Myocyte (in vitro differentiated cells): ENCODE data around the gene CCR8. TPM values are rescaled to one million over a fixed set of nuclear protein-coding genes. Genes with fewer than 3 reads are reported as not detected.
"Not testable (repeated sequence)": the region's sequence is repeated elsewhere in the genome, so short reads cannot be mapped to it uniquely, and the experiment has no call there.

Experiments used
- DNase-seq: peaks from one replicate; pipeline ENCODE4 v3.0.0-alpha.2; 2012; ENCODE audit warnings: low read depth
- total RNA-seq: library from RNA; depleted of rRNA; stranded (reverse); fragments of >200 nt; gene quantifications from 2 replicates; pipeline ENCODE4 v1.2.3, GENCODE V29; 2014

Gene CCR8
- total RNA-seq, 1 donor from 2014 or later: not detected

GRCh38 chr3:39346785-39347585 lies 17.5 kb downstream of the CCR8 start:
- DNase-seq: no peak

DNA sequence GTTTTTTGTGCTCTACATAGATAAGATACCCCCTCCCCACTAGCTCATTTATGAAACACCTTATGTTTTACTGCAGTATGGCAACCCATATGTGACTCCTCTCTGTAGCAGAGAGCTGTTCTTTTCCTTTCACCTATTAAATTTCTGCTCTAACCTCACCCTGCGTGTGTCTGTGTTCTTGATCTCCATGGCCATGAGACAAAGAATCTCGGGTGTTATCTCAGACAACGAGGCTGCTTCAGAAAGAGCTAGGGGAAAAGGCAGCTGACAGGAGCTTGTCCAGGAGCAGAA lies 18.0 kb downstream of the CCR8 start:
- no peak for DNase-seq

DNA sequence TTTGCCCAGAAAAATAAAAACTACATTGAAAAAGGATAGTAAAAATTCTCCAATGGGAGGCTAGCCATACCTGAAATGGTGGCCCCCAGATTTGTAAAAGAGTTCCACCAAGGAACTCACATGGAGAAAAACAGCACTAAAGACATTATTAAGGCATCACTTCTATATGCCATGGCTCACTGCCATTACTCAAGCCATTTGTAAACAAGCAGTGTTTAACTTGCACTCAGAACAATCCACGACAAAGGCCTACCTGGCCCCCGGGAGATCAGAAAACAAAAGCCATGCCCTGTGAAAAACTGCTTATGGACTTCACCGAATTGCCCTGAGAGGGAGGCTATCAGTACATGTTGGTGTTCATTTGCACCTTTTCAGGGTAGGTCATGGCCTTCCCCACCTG lies 19.6 kb downstream of the CCR8 start:
- DNase-seq: no peak

- DNase-seq: no peak
Observed at GRCh38 chr3:39350714-39351113, 21.2 kb downstream of the CCR8 start.

GRCh38 chr3:39351134-39351533 lies 21.6 kb downstream of the CCR8 start:
- DNase-seq: not testable (repeated sequence)

- not testable (repeated sequence) for DNase-seq
Observed at GRCh38 chr3:39353168-39353927, 23.8 kb downstream of the CCR8 start.

- no peak for DNase-seq
Observed at GRCh38 chr3:39358333-39358732, 28.8 kb downstream of the CCR8 start.

DNA sequence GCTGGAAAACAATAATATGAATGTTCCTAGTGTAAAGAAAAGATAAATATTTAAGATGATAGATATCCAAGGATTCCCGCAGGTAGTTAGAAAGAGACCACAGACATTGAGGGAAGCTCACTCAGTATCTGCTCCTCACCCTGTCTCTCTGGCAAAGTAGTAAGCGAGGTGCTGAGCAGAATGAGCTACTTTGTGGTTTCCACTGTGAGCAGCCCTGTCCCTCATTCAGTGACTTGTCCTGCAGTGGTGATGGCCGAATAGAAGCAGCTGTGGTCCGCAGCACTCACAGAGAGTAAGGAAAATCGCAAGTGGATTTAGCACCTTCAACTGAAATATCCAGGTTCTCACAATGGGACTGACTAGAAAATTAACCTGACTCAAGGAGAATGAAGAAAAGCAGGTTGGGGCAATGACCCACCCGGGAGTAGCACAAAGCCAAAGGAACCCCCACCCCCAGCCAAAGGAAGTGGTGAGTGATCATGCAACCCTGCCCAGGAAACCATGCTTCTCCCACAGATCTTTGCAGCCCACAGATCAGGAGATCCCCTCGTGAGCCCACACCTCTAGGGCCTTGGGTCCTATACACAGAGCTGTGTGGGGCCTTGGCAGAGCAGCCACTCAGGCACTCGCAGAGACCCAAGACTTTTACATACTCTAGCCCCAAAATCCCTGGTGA lies 31.9 kb downstream of the CCR8 start:
- no peak for DNase-seq

GRCh38 chr3:39362192-39362591 lies 32.7 kb downstream of the CCR8 start:
- DNase-seq: no peak

- no peak for DNase-seq
Observed at GRCh38 chr3:39362812-39363211, 33.3 kb downstream of the CCR8 start.

- DNase-seq: not testable (repeated sequence)
Observed at GRCh38 chr3:39370450-39370849, 40.9 kb downstream of the CCR8 start.

DNA sequence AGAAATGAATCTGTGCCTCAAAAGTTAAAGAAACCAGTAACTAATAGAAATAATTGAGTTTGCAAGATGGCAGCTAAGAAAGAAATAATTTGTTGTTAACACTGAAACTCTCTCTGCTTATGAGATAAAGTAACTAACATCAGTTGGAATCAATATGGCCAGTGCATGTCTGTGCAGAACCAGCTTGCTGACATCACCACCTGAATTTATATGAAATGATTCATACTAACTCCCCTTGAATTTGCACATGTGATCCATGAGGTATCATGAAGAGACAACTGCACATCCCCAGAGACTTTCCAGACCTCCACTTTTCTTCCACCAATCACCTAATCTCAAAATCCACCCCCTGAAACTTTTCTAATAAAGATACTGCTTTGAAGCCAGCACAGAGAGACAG lies 43.3 kb downstream of the CCR8 start:
- no peak for DNase-seq

GRCh38 chr3:39376959-39377634 lies 47.6 kb downstream of the CCR8 start:
- no peak for DNase-seq

GRCh38 chr3:39378088-39378487 lies 48.6 kb downstream of the CCR8 start:
- peak; percentile 15 for DNase-seq

GRCh38 chr3:39378957-39379777 lies 49.7 kb downstream of the CCR8 start:
- no peak for DNase-seq

DNA sequence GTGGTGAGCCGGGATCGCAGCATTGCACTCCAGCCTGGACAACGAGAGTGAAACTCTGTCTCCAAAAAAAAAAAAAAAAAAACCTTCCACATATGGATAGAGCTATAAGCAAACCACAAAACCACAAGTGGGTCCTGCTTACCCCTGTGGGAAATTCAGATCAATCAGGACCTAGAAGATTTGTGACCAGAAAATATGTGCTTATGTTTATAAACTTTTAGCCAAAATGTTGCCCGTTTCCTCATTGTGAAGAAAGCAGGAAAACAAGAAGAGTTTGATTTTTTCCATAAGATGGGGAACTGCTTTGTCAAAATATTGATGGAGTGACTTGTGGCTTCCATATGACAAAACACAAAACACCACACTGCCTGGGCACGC lies 50.3 kb downstream of the CCR8 start:
- no peak for DNase-seq

DNA sequence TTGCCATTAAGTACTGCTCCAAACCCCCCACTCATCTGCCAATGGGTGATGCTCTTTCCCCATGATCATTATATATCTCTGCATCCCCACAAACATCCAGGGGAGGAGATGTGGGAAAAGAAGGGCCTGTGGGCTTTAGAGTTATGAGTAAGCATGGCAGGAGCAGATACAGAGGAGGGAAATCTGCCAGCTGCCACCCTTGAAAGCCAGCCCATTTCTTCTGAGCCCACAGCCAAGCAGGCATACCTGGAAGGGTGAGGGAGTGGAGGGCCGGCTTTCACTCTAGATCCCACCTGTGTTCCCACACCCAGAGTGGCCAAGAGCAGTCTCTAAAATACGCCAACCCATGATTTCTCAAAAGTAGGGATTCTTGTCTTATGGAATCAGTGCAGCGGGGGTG lies 51.9 kb downstream of the CCR8 start:
- DNase-seq: no peak
